ENCODE data around the gene RESF1. TPM values are rescaled to one million over a fixed set of nuclear protein-coding genes. Genes with fewer than 3 reads are reported as not detected.
A peak's percentile ranks its signal among the peaks of the same experiment; 100 is the strongest.
"Not testable (repeated sequence)": the region's sequence is repeated elsewhere in the genome, so short reads cannot be mapped to it uniquely, and the experiment has no call there.

The RESF1 gene
- total RNA-seq, 3 donors from 2014 or later, result 41.5 to 47.3 (median 46.8) TPM

- Histone ChIP-seq H3K4me1 (ENCODE audit: low read depth) (no peaks in the 10 kb centered on the region), H3K9me3 (peaks cover 6% of the 10 kb centered on the region), H3K4me3 (no peak overlapping the region), H3K36me3 (ENCODE audit: low read depth) (no peaks in the 10 kb centered on the region)
- intact Hi-C loops (cut with DNase I, micrococcal nuclease), result no loop called here
- ATAC-seq, result peak; percentile 28
- no peak for TF ChIP-seq CTCF (IDR thresholded peaks at IDR 0.05)
- no peak for DNase-seq
Observed at GRCh38 chr12:31928246-31929026, 30.8 kb upstream of the RESF1 start.

- DNase-seq (no peak), ATAC-seq (no peak)
- intact Hi-C loops (cut with DNase I, micrococcal nuclease), result no loop called here
- no peaks in the 10 kb centered on the region for H3K4me1 ChIP-seq (ENCODE audit: low read depth)
- no peak overlapping the region for H3K4me3 ChIP-seq
- no peak for TF ChIP-seq CTCF (IDR thresholded peaks at IDR 0.05)
- no peaks in the 10 kb centered on the region for H3K36me3 ChIP-seq (ENCODE audit: low read depth)
- peaks cover 1% of the 10 kb centered on the region for H3K9me3 ChIP-seq
Observed at GRCh38 chr12:31929027-31929526, 30.1 kb upstream of the RESF1 start.

GRCh38 chr12:31931796-31932715 is 27.2 kb upstream of the RESF1 start:
- DNase-seq, result no peak
- intact Hi-C loops (cut with DNase I, micrococcal nuclease), result no loop called here

GRCh38 chr12:31944299-31944698 is 14.9 kb upstream of the RESF1 start:
- Histone ChIP-seq H3K4me3 (no peak overlapping the region), H3K9me3 (peaks cover 17% of the 10 kb centered on the region), H3K36me3 (ENCODE audit: low read depth) (no peaks in the 10 kb centered on the region), H3K4me1 (ENCODE audit: low read depth) (no peaks in the 10 kb centered on the region)
- no peak for TF ChIP-seq CTCF (IDR thresholded peaks at IDR 0.05)
- intact Hi-C loops (cut with DNase I, micrococcal nuclease), result no loop called here
- DNase-seq (no peak), ATAC-seq (no peak)

More at GRCh38 chr12:31931796-31932715, 27.2 kb upstream of the RESF1 start:
- TF ChIP-seq CTCF (IDR thresholded peaks at IDR 0.05), result no peak
- Histone ChIP-seq H3K9me3 (no peaks in the 10 kb centered on the region), H3K36me3 (ENCODE audit: low read depth) (no peaks in the 10 kb centered on the region), H3K4me1 (ENCODE audit: low read depth) (no peaks in the 10 kb centered on the region), H3K4me3 (no peak overlapping the region)
- ATAC-seq, result peak; percentile 39

- no peak for TF ChIP-seq CTCF (IDR thresholded peaks at IDR 0.05)
- ATAC-seq (no peak), DNase-seq (no peak)
- Histone ChIP-seq H3K4me3 (no peak overlapping the region), H3K4me1 (ENCODE audit: low read depth) (no peaks in the 10 kb centered on the region), H3K9me3 (peaks cover 17% of the 10 kb centered on the region), H3K36me3 (ENCODE audit: low read depth) (no peaks in the 10 kb centered on the region)
- intact Hi-C loops (cut with DNase I, micrococcal nuclease), result no loop called here
Observed at GRCh38 chr12:31947971-31948370, 11.2 kb upstream of the RESF1 start.

GRCh38 chr12:31948697-31949359 is 10.4 kb upstream of the RESF1 start:
- H3K4me1 ChIP-seq (ENCODE audit: low read depth); H3K36me3 ChIP-seq (ENCODE audit: low read depth); intact Hi-C loops (cut with DNase I, micrococcal nuclease); H3K4me3 ChIP-seq: not testable (repeated sequence)
- DNase-seq, result peak in 1 of 3 donors; percentile 19
- peaks cover 17% of the 10 kb centered on the region for H3K9me3 ChIP-seq
- ATAC-seq, result peak; percentile 25
